Keratinocyte (primary cell): ENCODE data around the gene LYPD6B. TPM values are rescaled to one million over a fixed set of nuclear protein-coding genes. Genes with fewer than 3 reads are reported as not detected.

Experiments used
- DNase-seq: peaks from one replicate; pipeline ENCODE4 v3.0.0-alpha.2; 2011; ENCODE audit warnings: low read depth, missing footprints, low spot score
- FAIRE-seq: peaks from 2 replicates; lab custom pipeline; 2011; peaks lifted over from hg19 to GRCh38; lab: Jason Lieb, UNC
- H2AFZ ChIP-seq: 2 replicates; pipeline ENCODE4 v1.6.0; 2012; ENCODE audit warnings: low read length, control low read depth, inconsistent platforms; ENCODE audit not compliant: control insufficient read depth
- H3K27ac ChIP-seq: 2 replicates; pipeline ENCODE4 v1.5.1; 2011; ENCODE audit warnings: low read length; ENCODE audit not compliant: control insufficient read depth, insufficient read depth
- H3K27me3 ChIP-seq: 3 replicates; pipeline ENCODE4 v1.6.0; 2011; ENCODE audit warnings: low read length; ENCODE audit not compliant: control insufficient read depth, insufficient read depth; ENCODE audit errors: extremely low read depth
- H3K36me3 ChIP-seq, 2 experiments: 2 replicates in 1 of 2; 3 replicates in 1 of 2; pipeline ENCODE4 v1.5.1; 2011; ENCODE audit warnings: low read length in 2 of 2, mild to moderate bottlenecking in 1 of 2; ENCODE audit not compliant: control insufficient read depth in 2 of 2, insufficient read depth in 2 of 2; ENCODE audit errors: extremely low read depth in 1 of 2
- H3K4me1 ChIP-seq: 3 replicates; pipeline ENCODE4 v1.5.1; 2011; ENCODE audit warnings: low read length; ENCODE audit not compliant: control insufficient read depth, insufficient read depth; ENCODE audit errors: extremely low read depth
- H3K4me2 ChIP-seq: 3 replicates; pipeline ENCODE4 v1.6.0; 2011; ENCODE audit warnings: low read depth, low read length; ENCODE audit not compliant: control insufficient read depth, insufficient read depth; ENCODE audit errors: extremely low read depth
- H3K4me3 ChIP-seq, 3 experiments: fragments of 200-600 bp in 1 of 3; sonication (generic) in 1 of 3; 2 replicates in 2 of 3; 3 replicates in 1 of 3; pipeline ENCODE4 v1.5.1; 2011 to 2016; ENCODE audit warnings: low read length in 3 of 3, mild to moderate bottlenecking in 3 of 3, control low read depth in 2 of 3, inconsistent platforms in 1 of 3, low read depth in 1 of 3, mixed read lengths in 1 of 3, mixed run types in 1 of 3, moderate library complexity in 1 of 3; ENCODE audit not compliant: control insufficient read depth in 2 of 3, insufficient read depth in 2 of 3; ENCODE audit errors: extremely low read depth in 1 of 3
- H3K79me2 ChIP-seq: 2 replicates; pipeline ENCODE4 v1.6.0; 2012; ENCODE audit warnings: low read length; ENCODE audit not compliant: control insufficient read depth, insufficient read depth
- H3K9ac ChIP-seq: 3 replicates; pipeline ENCODE4 v1.6.0; 2011; ENCODE audit warnings: low read length; ENCODE audit not compliant: control insufficient read depth, insufficient read depth; ENCODE audit errors: extremely low read depth
- H3K9me1 ChIP-seq: 3 replicates; pipeline ENCODE4 v1.6.0; 2011; ENCODE audit warnings: low read length; ENCODE audit not compliant: control insufficient read depth, insufficient read depth; ENCODE audit errors: extremely low read depth
- H3K9me3 ChIP-seq: 2 replicates; pipeline ENCODE4 v1.5.1; 2012; ENCODE audit warnings: low read depth, low read length; ENCODE audit not compliant: control insufficient read depth
- H4K20me1 ChIP-seq: 3 replicates; pipeline ENCODE4 v1.6.0; 2011; ENCODE audit warnings: low read length; ENCODE audit not compliant: control insufficient read depth, insufficient read depth; ENCODE audit errors: extremely low read depth
- EZH2 ChIP-seq: IDR thresholded peaks from one replicate; pipeline ENCODE4 v1.6.1; 2012; ENCODE audit warnings: inconsistent platforms, mild to moderate bottlenecking, low read length, moderate library complexity
- dilution Hi-C: fragments of 300-500 bp; cut with MboI; formaldehyde crosslinking; loops from one replicate; pipeline ENCODE4 v1.7.0; 2020; ENCODE audit warnings: low sequenced_read_pairs; ENCODE audit not compliant: extremely low pct_ligation_motif_present
- polyA plus RNA-seq, 5 experiments: library from polyadenylated mRNA; depleted of rRNA in 3 of 5; stranded (reverse) in 3 of 5; stranded (forward) in 1 of 5; unstranded in 1 of 5; fragments of >200 nt; gene quantifications; 1 replicate in 1 of 5; 2 replicates in 3 of 5; 3 replicates in 1 of 5; pipeline versions ENCODE4 v1.2.1 to v1.2.3, GENCODE V29; 2011 to 2012; ENCODE audit warnings: missing spikeins in 2 of 5, low read depth in 1 of 5, low replicate concordance in 1 of 5
- TF ChIP-seq, protein P1 (sequence below), 3 experiments: IDR thresholded peaks in 1 of 3; conservative IDR thresholded peaks in 1 of 3; optimal IDR thresholded peaks in 1 of 3; 2 replicates in 2 of 3; 3 replicates in 1 of 3; pipeline versions ENCODE3 to v1.5.1; 2011; ENCODE audit warnings: low read length in 3 of 3, mild to moderate bottlenecking in 3 of 3, moderate library complexity in 2 of 3, control low read depth in 1 of 3, inconsistent platforms in 1 of 3; ENCODE audit not compliant: insufficient read depth in 2 of 3; ENCODE audit errors: extremely low read depth in 1 of 3

The LYPD6B gene
- polyA plus RNA-seq, 1 donor (not counting 4 experiments of a cell fraction or from before 2014, with no cell fraction given), result 24.7 TPM

GRCh38 chr2:149141046-149141445 lies 102.5 kb downstream of the LYPD6B start:
- Histone ChIP-seq H3K4me3 (no peak overlapping the region), H2AFZ (no peak overlapping the region), H3K27ac (no peak overlapping the region), H3K4me1 (no peaks in the 10 kb centered on the region), H3K27me3 (no peaks in the 10 kb centered on the region), H3K4me2 (no peak overlapping the region), H3K9me3 (no peaks in the 10 kb centered on the region), H3K9me1 (no peaks in the 10 kb centered on the region), H3K79me2 (no peaks in the 10 kb centered on the region), H3K9ac (no peak overlapping the region), H3K36me3 (no peaks in the 10 kb centered on the region), H4K20me1 (no peaks in the 10 kb centered on the region)
- no peak for FAIRE-seq
- dilution Hi-C loops, result no loop called here
- TF ChIP-seq, protein P1, sequence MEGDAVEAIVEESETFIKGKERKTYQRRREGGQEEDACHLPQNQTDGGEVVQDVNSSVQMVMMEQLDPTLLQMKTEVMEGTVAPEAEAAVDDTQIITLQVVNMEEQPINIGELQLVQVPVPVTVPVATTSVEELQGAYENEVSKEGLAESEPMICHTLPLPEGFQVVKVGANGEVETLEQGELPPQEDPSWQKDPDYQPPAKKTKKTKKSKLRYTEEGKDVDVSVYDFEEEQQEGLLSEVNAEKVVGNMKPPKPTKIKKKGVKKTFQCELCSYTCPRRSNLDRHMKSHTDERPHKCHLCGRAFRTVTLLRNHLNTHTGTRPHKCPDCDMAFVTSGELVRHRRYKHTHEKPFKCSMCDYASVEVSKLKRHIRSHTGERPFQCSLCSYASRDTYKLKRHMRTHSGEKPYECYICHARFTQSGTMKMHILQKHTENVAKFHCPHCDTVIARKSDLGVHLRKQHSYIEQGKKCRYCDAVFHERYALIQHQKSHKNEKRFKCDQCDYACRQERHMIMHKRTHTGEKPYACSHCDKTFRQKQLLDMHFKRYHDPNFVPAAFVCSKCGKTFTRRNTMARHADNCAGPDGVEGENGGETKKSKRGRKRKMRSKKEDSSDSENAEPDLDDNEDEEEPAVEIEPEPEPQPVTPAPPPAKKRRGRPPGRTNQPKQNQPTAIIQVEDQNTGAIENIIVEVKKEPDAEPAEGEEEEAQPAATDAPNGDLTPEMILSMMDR (optimal IDR thresholded peaks at IDR 0.05 in 1 of 3, IDR thresholded peaks at IDR 0.05 in 1 of 3, conservative IDR thresholded peaks at IDR 0.05 in 1 of 3; ENCODE audit: extremely low read depth in 1 of 3, insufficient read depth in 2 of 3, low read length in 3 of 3), result no peak
- no peak for TF ChIP-seq EZH2
- no peak for DNase-seq

- Histone ChIP-seq H3K4me2 (no peak overlapping the region), H3K36me3 (no peaks in the 10 kb centered on the region), H3K4me3 (no peak overlapping the region), H3K79me2 (no peaks in the 10 kb centered on the region), H3K9me1 (no peaks in the 10 kb centered on the region), H3K27ac (no peak overlapping the region), H4K20me1 (no peaks in the 10 kb centered on the region), H3K9ac (no peak overlapping the region), H3K9me3 (no peaks in the 10 kb centered on the region), H3K4me1 (no peaks in the 10 kb centered on the region), H3K27me3 (no peaks in the 10 kb centered on the region), H2AFZ (no peak overlapping the region)
- FAIRE-seq, result no peak
- dilution Hi-C loops, result no loop called here
- DNase-seq, result no peak
- TF ChIP-seq, protein P1 (optimal IDR thresholded peaks at IDR 0.05 in 1 of 3, IDR thresholded peaks at IDR 0.05 in 1 of 3, conservative IDR thresholded peaks at IDR 0.05 in 1 of 3; ENCODE audit: extremely low read depth in 1 of 3, insufficient read depth in 2 of 3, low read length in 3 of 3), result no peak
- TF ChIP-seq EZH2, result no peak
Measured at GRCh38 chr2:149143734-149144133, 105.2 kb downstream of the LYPD6B start.
